Epithelial cell of prostate (primary cell): ENCODE measurements around the gene COTL1.
"Not testable (repeated sequence)": the region's sequence is repeated elsewhere in the genome, so short reads cannot be mapped to it uniquely, and the experiment has no call there.

Experiments used
- DNase-seq: peaks from one replicate; pipeline ENCODE4 v3.0.0-alpha.2; 2011; ENCODE audit warnings: low read depth, low spot score
- H3K27ac ChIP-seq: fragments of 450-650 bp; 2 replicates; pipeline ENCODE4 v1.5.1; 2017; ENCODE audit warnings: mild to moderate bottlenecking

COTL1 gene

GRCh38 chr16:84541999-84542817, 75.7 kb downstream of the COTL1 start:
- H3K27ac ChIP-seq = no peak overlapping the region
- no peak for DNase-seq

DNA sequence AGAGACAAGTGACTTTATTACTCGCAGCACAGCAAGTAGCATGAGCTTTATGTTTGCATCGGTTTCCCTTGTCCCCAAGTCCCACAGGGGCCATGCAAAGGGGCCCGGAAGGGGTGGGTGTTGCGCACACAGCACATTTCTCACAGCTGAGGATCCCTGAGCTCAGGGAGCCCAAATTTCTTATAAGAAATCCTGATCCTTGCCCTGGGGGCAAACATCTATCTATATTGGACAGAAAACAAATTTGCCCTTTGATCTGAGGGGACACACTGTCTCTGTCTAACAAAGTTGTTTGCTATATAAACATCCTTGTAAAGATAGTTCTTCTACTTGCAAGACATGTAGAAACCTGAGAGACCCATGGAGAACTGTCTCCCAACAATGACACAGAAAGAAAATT, 77.7 kb downstream of the COTL1 start:
- no peak overlapping the region for H3K27ac ChIP-seq
- DNase-seq = no peak

DNA sequence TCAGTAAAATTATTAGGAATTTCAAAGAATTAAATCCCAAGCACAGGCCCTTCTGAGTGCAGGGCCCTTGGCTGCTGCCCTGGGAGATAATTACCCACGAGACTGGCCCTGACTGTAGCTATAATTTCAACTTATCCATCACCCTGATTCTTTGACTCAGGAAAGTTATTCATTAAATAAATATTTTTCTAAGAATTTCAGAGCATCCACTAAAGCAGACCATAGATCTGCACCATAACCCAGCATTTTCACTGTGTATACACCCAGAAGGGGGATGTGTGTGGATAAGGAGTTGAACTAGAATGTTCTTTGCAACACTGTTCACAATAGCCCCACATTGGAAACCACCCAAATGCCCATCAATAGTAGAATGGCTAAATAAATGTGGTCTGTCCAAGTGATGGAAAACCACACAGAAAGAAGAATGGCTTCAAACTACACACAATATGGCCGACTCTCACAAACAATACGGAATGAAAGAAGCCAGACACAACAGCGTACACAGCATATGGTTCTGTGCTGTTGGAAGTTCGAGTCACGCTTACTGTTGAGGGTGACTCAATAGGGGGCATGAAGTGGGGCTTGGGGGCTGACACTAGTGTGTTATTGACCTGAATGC, 79.5 kb downstream of the COTL1 start:
- no peak for DNase-seq
- H3K27ac ChIP-seq = no peak overlapping the region

DNA sequence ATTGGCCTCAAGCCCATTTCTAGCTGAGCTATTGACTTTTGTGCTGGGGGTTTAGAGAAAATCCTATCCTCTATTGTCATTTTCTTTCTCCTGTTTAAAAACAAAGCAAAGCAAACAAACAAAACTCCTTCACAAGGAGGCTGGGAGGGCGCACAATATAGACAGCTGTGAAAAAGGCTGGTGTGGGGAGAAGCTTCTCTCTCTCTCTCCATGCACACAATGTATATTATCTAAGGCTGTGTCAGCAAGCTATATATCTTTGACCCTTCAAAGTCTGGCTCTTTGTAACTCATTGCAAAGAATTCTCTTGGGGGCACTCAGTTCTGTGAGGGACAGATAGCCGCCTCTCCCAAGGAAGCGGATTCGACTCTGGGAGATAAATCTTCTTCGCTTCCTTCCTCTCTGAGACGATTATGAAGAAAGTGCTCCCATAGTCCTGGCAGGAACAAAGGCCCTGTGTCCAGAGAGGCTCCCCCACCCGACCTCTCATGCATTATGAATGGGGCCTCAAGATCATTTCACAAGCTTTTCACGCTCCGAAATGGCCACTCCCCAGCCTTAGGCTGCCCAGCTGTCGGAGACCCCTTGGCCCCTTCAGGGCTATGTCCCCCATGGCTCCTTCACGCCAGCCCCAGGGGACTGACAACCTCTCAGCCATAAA, 80.3 kb downstream of the COTL1 start:
- no peak for DNase-seq
- no peak overlapping the region for H3K27ac ChIP-seq

- no peak for DNase-seq
- H3K27ac ChIP-seq = no peak overlapping the region
Observed at GRCh38 chr16:84535851-84536250, 82.0 kb downstream of the COTL1 start.

GRCh38 chr16:84535408-84535807, 82.5 kb downstream of the COTL1 start:
- H3K27ac ChIP-seq = no peak overlapping the region
- no peak for DNase-seq

DNA sequence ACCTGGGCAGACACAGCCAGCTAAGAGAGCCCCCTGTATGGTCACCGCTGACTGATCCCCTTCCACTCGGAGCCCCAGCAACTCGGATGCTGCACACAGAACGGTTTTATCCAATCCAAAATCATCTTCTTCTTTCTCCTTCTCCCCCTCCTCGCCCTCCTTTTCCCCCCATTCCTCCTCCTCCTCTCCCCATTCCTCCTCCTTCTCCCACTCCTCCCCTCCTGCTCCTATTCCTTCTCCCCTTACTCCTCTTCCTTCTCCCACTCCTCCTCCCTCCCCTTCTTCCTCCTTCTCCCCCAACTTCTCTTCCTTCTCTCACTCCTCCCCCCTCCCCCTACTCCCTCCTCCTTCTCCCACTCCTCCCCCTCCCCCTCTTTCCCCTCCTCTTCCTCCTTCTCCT, 83.1 kb downstream of the COTL1 start:
- no peak for DNase-seq
- no peak overlapping the region for H3K27ac ChIP-seq

DNA sequence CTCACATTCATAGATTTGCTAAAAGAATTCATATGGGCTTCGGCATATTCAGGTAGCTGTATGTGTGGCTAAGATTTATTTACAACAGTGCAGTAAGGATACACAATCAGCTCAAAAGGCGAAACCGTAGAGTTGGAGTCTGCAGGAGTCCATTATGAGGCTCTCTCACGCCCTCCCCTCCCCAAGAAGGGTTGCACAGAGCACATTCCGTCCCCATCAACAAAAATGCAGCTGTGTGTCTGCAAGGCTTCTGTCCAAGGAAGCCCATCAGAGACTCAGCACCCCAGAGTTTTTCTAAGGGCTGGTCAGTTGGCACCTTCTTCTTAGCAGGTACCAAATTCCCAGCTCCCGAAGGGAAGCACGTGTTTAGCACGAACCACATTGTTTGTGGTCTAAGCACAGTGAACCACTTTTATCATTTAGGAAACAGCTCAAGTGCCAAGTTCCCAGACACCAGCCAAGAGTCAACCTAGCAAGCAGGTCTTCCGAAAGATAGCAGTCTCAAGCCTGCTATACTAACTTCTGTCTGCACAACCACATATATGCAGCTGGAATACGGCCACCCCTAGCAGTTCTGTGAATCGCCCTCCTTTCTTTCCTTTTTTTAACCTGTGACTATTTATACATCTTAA, 84.9 kb downstream of the COTL1 start:
- H3K27ac ChIP-seq = peak overlapping the region; percentile 59
- no peak for DNase-seq

GRCh38 chr16:84532291-84532724, 85.6 kb downstream of the COTL1 start:
- H3K27ac ChIP-seq = peak overlapping the region; percentile 59
- DNase-seq = no peak

GRCh38 chr16:84531671-84532111, 86.2 kb downstream of the COTL1 start:
- peak overlapping the region; percentile 59 for H3K27ac ChIP-seq

DNA sequence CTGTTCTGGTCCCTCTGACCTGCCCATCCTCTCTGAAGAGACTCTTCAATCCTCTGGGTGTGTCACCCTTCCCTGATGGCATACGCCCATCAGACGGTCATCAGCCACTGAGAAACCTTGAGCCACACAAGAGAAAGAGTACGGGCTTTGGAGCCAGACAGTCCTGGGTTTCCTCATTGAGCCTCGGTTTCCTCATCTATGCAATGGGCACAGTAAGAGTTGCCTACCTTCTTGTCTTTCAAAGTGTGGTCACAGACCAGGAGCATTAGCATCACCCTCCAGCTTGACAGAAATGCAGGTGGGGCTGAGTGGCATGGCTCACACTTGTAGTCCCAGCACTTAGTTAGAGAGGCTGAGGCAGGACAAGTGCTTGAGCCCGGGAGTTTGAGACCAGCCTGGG, 87.3 kb downstream of the COTL1 start:
- H3K27ac ChIP-seq = no peak overlapping the region
- DNase-seq = no peak

More at GRCh38 chr16:84531671-84532111, 86.2 kb downstream of the COTL1 start:
- DNase-seq = no peak

DNA sequence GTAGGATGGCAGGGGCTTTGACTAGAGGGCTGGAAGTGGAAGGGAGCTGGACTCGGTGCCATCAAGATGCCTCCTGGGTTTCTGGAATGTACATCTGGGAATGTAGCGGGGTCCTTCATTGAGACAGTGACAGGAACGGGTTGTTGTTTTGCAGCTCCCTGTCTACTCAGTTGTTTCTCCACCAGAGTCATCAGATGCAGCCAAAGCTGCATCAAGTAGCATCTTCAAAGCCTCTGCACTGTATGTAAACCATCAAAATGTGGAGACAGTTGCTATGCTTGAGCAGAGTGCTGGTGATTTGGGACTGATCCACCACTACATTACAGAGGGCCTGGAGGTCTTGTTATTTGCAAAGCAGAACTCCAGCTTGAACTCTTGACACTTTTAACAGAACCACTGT, 88.3 kb downstream of the COTL1 start:
- no peak overlapping the region for H3K27ac ChIP-seq
- no peak for DNase-seq

DNA sequence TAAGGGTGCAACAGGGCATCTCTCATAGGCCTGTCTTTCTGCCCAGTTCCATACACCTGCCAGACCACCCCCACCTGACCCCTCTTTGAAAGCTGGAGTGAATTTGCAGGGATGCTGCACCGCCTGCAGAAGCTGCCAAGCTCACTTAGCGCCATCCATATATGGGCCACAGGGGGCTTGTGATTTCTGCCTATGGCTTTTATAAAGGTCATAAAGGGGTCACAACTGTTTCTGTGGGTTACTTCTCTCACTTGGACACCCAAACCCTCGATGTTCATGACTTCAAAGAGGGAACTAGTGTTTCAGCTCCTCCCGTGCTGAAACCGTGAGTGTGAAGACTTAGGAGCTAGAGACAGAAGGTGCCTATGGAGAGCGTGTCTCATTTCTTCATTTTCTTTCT, 89.6 kb downstream of the COTL1 start:
- no peak overlapping the region for H3K27ac ChIP-seq
- no peak for DNase-seq

- DNase-seq = no peak
- H3K27ac ChIP-seq = peak overlapping the region; percentile 46
Observed at GRCh38 chr16:84527532-84528269, 90.2 kb downstream of the COTL1 start.

- H3K27ac ChIP-seq = peak overlapping the region; percentile 46
- no peak for DNase-seq
Observed at GRCh38 chr16:84526794-84527531, 90.9 kb downstream of the COTL1 start.

DNA sequence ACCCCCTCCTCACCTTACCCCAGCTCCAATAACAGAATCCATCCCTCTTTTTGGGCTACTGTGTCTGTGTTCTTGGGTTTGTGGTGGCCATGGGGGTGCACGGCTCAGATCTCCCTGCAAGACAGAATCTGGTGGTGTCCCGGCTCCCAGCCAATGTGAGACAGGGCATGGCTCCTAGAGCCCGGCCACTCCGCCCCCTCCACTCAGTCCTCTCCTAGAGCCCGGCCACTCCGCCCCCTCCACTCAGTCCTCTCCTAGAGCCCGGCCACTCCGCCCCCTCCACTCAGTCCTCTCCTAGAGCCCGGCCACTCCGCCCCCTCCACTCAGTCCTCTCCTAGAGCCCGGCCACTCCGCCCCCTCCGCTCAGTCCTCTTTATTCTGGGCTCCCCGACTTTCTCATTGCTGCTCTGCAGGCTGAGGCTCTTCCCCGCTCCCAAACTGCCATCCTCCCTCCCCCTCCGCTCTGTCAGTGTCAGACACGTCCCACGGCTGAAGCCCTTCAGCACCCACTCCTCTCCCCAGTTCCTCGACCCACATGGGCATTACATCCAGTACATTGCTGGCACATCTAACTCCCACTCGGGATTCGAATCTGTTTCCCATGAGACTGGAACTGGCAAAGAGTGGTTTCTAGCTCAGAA, 92.8 kb downstream of the COTL1 start:
- DNase-seq, H3K27ac ChIP-seq: not testable (repeated sequence)

- DNase-seq = no peak
- H3K27ac ChIP-seq = no peak overlapping the region
Observed at GRCh38 chr16:84524346-84524920, 93.4 kb downstream of the COTL1 start.

DNA sequence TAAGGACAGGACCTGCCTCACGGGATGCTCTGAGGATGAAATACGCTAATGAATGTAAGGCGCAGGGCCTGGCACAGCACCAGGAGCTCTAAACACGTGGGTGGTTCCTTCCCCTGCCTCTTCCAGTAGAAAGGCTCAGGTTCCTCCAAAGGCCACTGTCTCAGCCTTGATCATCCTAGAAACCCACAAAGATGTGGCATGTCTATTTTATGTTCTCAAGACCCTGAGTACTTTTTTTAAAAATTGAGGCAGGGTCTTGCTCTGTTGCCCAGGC, 96.4 kb downstream of the COTL1 start:
- DNase-seq = no peak
- peak overlapping the region; percentile 29 for H3K27ac ChIP-seq
